D721Med (cell line): ENCODE results near the gene ZBTB33.

Experiments
- DNase-seq: peaks from one replicate; pipeline ENCODE4 v3.0.0; 2011; ENCODE audit warnings: low spot score; ENCODE audit not compliant: insufficient read length
- FAIRE-seq: peaks from 2 replicates; lab custom pipeline; 2011; peaks lifted over from hg19 to GRCh38; lab: Jason Lieb, UNC
- TF ChIP-seq, protein P1 (sequence below): IDR thresholded peaks from 2 replicates; pipeline ENCODE4 v1.5.1; 2012; ENCODE audit warnings: mild to moderate bottlenecking, control low read depth; ENCODE audit not compliant: insufficient read depth; ENCODE audit errors: missing control alignments

ZBTB33 gene, protein sequence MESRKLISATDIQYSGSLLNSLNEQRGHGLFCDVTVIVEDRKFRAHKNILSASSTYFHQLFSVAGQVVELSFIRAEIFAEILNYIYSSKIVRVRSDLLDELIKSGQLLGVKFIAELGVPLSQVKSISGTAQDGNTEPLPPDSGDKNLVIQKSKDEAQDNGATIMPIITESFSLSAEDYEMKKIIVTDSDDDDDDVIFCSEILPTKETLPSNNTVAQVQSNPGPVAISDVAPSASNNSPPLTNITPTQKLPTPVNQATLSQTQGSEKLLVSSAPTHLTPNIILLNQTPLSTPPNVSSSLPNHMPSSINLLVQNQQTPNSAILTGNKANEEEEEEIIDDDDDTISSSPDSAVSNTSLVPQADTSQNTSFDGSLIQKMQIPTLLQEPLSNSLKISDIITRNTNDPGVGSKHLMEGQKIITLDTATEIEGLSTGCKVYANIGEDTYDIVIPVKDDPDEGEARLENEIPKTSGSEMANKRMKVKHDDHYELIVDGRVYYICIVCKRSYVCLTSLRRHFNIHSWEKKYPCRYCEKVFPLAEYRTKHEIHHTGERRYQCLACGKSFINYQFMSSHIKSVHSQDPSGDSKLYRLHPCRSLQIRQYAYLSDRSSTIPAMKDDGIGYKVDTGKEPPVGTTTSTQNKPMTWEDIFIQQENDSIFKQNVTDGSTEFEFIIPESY

DNA sequence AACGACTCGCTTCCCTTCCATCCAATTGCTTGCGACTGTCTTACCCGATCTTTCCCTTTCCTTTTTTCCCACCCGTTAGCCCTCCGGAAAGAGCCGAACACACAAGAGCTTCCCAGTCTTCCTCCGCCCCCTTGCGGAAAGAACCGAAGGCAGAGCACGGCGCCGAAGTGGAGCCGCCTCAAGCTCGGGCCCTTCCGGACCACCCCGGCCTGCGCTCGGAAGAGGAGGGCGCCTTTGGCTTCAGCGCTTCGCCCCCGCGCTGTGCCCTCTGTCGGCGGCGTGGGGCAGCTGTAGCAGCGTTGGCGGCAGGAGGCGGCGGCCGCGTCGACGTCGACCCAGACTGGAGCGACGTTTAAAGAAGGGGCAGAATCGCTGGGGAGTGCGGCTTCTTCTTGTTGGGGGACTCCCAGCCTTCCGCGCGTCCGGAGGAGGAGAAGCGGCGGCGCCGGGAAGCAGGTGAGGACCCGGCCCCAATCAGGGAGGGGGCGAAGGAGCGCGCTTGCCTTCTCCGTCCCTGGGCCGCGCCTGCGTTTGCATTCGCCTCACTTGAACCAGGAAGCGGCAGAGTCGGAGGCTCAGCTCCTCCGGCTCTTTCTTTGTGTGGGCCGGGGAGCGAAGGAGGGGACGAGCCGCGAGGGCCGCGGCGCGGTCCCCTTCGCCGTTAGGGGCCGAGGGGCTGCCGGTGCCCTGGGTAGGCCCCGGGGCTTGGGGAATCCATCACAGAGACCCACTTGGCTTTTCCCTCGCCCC lies at the start of gene ZBTB33:
TSS of gene ZBTB33 (plus strand) at position 291 of the 750 bp plus-strand sequence. CDS start 2,604 bp downstream, outside the sequence.
- TF ChIP-seq, protein P1, sequence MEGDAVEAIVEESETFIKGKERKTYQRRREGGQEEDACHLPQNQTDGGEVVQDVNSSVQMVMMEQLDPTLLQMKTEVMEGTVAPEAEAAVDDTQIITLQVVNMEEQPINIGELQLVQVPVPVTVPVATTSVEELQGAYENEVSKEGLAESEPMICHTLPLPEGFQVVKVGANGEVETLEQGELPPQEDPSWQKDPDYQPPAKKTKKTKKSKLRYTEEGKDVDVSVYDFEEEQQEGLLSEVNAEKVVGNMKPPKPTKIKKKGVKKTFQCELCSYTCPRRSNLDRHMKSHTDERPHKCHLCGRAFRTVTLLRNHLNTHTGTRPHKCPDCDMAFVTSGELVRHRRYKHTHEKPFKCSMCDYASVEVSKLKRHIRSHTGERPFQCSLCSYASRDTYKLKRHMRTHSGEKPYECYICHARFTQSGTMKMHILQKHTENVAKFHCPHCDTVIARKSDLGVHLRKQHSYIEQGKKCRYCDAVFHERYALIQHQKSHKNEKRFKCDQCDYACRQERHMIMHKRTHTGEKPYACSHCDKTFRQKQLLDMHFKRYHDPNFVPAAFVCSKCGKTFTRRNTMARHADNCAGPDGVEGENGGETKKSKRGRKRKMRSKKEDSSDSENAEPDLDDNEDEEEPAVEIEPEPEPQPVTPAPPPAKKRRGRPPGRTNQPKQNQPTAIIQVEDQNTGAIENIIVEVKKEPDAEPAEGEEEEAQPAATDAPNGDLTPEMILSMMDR: peak; percentile 42
- FAIRE-seq (peak; percentile 79), DNase-seq (peak; percentile 36)

DNA sequence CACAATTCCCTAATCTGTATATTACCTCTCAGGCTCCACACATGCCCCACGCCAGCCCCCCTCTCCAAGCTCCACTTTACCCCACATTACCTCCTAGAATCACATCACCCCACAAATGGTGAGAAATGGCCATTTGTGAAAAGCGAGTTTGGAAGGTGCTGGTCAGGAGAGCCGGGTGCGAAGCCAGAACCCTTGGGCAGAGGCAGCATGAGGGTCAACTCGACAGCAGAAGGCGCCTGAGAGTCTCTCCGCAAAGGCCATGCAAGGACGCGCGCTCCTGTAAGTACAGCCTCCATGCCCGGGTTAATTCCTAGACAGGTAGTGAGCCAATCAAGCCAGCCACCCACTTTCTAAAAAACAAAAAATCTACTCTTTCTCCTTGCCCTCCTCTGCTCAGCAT lies 49.8 kb upstream of the ZBTB33 start:
- TF ChIP-seq, protein P1: no peak
- DNase-seq: no peak
- no peak for FAIRE-seq

DNA sequence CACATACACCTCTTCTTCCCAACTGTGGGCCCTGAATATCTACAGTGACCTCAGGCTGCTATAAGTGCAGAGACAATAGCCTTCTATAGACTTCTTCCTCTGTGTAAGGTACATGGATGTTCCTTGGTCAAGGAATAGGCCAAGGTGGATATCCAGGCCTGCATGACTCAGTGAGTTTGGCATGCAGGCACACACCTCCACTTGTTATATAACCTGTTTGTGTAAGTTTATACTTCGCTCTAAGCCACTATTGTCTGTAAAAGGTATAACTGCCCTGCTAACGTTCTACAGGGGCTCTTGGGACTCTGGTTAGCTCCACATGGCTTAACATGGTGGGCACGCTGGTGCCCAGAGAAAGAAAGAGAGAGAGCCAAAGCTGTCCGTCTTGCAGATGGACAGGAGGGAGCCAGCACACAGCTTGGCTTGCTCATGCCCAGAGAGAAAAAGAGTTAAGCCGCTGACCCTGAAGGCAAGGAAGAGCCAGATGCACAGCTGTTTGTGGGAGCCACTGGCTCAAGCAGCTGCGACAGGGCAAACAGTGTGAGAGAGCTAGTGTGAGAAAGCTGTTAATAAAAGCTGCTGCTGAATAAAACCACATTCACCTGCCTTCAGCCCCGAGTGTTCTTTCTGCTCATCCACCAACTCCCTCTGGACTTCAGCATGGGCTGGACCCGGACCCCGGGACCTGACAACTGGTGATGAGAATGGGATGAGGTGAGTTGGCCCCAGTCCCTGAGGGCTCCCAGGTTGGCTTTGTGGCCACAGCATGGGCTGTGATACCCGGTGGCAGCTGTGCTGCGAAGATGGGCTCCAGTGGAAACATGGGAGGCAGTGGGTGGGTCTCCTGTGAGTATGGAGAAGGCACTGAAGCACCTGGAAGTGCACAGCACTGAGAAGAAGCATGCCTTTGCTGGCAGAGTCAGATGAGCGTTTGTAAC lies 44.5 kb upstream of the ZBTB33 start:
- FAIRE-seq (no peak), DNase-seq (no peak)
- TF ChIP-seq, protein P1: no peak

DNA sequence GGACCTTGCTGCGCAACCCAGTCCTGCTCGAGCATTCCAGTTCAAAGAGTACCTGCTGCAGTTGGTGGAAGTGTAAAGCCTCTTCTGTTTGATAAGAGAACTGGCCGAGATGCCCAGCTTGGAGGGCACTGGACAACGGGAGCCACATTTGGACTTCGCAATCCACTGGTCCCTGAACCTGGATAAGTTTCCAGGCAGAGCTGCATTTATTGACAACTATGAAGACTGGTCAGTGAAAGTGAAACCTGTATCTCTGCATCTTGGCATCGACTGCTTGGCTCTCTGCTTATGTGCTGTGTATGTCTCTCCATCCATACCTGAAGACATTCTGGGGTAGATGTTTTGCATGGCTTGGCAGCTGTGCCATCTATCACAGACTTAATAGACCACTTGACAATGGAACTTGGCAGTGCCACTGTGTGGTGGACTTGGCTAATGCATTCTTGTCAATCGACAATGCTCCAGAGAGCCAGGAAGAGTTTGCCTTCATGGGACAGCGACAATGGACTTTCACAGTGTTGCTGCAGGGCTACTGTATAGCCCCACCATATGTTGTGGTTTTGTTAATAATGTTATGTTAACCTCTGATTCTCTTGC lies 43.5 kb upstream of the ZBTB33 start:
- FAIRE-seq: no peak

DNA sequence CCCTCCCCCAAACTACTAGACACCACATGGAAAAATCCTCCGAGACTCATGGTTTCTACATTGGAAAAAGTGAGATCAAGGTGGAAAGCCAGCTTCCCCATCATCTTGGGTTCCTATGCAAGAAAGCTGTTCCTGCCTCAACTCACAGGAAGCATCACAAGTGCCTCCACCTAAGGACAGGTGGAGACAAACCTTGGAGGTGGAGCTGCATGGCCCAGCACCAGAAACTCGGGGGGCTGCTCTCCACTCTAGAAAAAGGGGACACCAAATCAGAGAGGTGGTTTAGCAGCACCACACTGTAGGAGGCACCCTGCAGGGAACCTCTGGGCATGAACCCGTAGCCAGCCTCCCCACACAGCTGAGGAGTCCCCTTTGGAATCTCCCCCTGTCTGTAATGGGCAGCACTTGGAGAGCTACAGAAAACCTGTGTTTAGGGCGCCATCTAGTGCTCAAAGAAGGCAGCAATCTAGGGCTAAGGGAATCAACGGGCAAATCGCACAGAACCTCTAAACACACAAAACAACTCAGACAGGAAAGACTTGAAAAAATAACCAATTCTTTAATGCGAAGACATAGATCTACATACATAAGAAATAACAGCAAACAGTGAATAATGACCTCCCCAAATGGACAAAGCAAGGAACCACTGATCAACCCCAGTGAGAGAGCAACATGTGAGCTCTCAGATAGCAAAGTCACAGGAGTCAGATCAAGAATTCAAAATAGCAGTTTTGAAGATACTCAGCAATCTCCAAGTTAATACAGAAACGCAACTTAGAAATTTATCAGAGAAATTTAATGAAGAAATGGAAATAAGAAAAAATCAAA lies 37.0 kb upstream of the ZBTB33 start:
- FAIRE-seq: no peak
- TF ChIP-seq, protein P1: peak; percentile 67

More for the DNA sequence above, 43.5 kb upstream of the ZBTB33 start:
- DNase-seq: no peak
- TF ChIP-seq, protein P1: no peak

More for the DNA sequence above, 37.0 kb upstream of the ZBTB33 start:
- peak; percentile 21 for DNase-seq
